ENCODE data around the gene CERT1.
A peak's percentile ranks its signal among the peaks of the same experiment; 100 is the strongest.

The CERT1 gene

DNA sequence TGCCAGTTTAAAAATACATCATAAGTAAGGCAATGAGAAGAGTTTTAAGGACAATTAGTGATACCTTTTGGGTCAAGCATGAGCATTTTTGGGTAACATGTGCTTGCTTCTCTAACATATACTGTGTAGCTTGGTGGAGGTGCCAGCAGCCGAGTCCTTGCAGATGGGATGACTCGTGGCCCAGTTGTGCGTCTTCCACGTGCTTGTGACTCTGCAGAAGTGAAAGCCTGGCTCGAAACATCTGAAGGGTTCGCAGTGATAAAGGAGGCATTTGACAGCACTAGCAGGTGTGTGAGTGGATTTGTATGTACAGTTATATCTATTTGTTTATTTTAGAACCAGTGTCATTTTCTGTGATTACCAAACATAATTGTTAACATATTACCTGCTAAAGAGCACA is 156.2 kb downstream of the CERT1 start:
- TF ChIP-seq, protein P1, sequence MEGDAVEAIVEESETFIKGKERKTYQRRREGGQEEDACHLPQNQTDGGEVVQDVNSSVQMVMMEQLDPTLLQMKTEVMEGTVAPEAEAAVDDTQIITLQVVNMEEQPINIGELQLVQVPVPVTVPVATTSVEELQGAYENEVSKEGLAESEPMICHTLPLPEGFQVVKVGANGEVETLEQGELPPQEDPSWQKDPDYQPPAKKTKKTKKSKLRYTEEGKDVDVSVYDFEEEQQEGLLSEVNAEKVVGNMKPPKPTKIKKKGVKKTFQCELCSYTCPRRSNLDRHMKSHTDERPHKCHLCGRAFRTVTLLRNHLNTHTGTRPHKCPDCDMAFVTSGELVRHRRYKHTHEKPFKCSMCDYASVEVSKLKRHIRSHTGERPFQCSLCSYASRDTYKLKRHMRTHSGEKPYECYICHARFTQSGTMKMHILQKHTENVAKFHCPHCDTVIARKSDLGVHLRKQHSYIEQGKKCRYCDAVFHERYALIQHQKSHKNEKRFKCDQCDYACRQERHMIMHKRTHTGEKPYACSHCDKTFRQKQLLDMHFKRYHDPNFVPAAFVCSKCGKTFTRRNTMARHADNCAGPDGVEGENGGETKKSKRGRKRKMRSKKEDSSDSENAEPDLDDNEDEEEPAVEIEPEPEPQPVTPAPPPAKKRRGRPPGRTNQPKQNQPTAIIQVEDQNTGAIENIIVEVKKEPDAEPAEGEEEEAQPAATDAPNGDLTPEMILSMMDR (conservative IDR thresholded peaks at IDR 0.05; ENCODE audit: low read depth) = no peak
- POLR2A ChIA-PET (ENCODE audit: low non-redundant PET) = no interaction called here
- no peak for DNase-seq (ENCODE audit: low spot score)
- CTCF ChIA-PET = no interaction called here
- no peak overlapping the region for H3K27ac ChIP-seq

DNA sequence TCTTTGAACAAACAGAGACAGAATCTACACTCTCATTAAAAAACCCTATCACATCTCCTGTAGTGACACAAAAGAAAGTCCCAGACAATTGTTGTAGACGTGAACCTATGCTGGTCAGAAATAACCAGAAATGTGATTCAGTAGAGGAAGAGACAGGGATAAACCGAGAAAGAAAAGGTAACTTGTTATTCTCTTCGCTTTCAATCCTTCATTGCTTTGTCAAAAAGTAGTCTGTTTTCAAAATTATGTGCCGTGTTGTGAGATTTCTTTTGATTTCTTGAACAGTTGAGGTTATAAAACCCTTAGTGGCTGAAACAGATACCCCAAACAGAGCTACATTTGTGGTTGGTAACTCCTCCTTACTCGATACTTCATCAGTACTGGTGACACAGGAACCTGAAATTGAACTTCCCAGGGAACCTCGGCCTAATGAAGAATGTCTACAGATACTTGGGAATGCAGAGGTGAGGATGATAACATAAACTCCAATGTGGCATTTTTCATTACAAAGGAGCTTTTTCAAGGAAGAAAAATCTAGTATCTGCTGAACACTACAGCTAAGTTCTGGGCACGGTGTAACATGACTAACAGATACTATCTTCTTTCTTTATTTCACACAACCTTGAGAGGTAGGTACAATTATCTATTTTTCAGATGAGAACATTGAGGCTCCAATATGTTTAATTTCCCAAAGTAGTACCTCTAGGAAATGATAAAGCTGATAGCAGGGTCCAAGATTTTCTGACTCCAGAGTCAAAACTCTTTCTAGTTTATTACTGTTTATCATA is 160.1 kb downstream of the CERT1 start:
- TF ChIP-seq, protein P1 (conservative IDR thresholded peaks at IDR 0.05; ENCODE audit: low read depth) = no peak
- no peak for DNase-seq (ENCODE audit: low spot score)
- CTCF ChIA-PET = interaction anchor here (0.5 to 0.6 kb wide), 4 partner anchors 22 to 1800 kb away, joined by 3 to 5 read pairs (median 4); no protein-coding TSS in a partner anchor
- no peak overlapping the region for H3K27ac ChIP-seq
- POLR2A ChIA-PET (ENCODE audit: low non-redundant PET) = interaction anchor here (0.6 kb wide), 1 partner anchor 74 kb away, joined by 3 read pairs; no protein-coding TSS in a partner anchor

DNA sequence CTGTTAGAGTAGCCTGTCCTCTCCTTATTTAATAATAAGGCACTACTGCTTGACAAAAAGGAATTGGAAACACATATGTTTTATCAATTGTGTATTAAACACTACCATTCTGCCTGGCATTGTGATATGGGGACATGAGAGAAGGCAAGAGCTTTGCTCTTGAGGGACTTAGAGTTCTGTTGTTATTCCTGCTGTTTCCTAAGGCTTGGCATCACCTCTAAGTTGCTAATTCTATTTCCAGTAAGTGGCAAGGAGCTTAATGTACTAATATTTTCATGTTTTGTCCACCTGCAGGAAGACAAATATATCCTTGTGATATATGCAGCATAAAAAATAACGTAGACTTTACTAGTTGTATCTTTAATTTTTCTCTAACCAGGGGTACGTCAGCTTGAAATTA is 161.8 kb downstream of the CERT1 start:
- CTCF ChIA-PET = interaction anchor here (0.6 to 1.0 kb wide), 3 partner anchors 9 to 1121 kb away, joined by 3 read pairs; no protein-coding TSS in a partner anchor
- TF ChIP-seq, protein P1 (conservative IDR thresholded peaks at IDR 0.05; ENCODE audit: low read depth) = no peak
- DNase-seq (ENCODE audit: low spot score) = no peak
- no peak overlapping the region for H3K27ac ChIP-seq
- POLR2A ChIA-PET (ENCODE audit: low non-redundant PET) = no interaction called here

DNA sequence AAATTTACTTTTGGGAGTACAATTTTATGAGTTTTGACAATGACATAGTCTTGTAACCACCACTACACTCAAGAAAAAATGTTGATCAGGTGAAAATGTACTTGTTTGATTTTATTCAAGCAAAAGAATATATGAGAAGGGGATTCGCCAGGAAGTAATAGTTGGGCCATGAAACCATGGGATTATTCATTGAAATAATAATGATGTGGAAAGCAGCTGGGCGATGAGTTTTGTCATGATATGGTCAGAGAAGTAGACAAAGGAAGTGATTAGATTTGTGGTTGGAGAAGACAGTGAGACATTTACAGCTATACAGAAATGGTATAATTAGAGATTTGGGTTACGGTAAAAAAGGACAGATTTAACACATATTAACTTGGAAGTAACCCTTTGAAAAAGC is 163.2 kb downstream of the CERT1 start:
- POLR2A ChIA-PET (ENCODE audit: low non-redundant PET) = no interaction called here
- CTCF ChIA-PET = no interaction called here
- no peak overlapping the region for H3K27ac ChIP-seq
- TF ChIP-seq, protein P1 (conservative IDR thresholded peaks at IDR 0.05; ENCODE audit: low read depth) = no peak
- no peak for DNase-seq (ENCODE audit: low spot score)

DNA sequence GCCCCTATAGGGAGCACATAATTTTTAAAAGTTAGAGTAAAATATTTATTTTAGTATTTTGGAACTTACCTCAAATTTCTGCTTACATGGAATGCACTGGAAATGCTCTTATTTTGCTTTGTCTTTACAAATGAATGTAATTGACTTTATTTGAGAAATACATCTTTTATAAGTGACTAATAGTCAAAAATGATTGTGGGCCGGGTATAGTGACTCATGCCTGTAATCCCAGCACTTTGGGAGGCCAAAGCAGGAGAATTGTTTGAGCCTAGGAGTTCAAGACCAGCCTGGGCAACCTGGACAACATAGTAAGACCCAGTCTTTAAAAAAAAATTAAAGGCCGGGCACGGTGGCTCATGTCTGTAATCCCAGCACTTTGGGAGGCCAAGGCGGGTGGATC is 168.6 kb downstream of the CERT1 start:
- ChIA-PET CTCF (no interaction called here), POLR2A (ENCODE audit: low non-redundant PET) (no interaction called here)
- no peak for DNase-seq (ENCODE audit: low spot score)
- TF ChIP-seq, protein P1 (conservative IDR thresholded peaks at IDR 0.05; ENCODE audit: low read depth) = no peak
- H3K27ac ChIP-seq = peak overlapping the region; percentile 56

DNA sequence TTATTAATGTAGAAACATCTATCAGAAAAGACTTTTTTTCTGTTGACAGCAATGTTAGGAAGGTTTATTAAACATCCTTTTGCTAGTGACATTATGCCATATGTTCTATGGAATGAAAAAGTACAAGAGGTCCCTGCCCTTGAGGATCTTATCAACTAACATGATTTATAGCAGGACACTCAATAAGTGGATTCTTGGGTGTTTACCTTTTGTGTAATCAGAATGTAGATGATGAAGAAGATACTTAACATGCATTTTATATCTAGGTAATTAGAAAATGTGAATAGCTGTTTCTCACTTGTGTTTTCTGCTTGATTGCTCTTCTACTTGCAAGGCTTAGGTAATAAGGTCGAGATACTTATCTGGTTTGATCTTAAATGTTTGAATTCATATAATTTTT is 169.5 kb downstream of the CERT1 start:
- POLR2A ChIA-PET (ENCODE audit: low non-redundant PET) = no interaction called here
- no peak for DNase-seq (ENCODE audit: low spot score)
- CTCF ChIA-PET = interaction anchor here (0.7 kb wide), 2 partner anchors 26 to 309 kb away, joined by 3 to 7 read pairs; no protein-coding TSS in a partner anchor
- no peak overlapping the region for H3K27ac ChIP-seq
- TF ChIP-seq, protein P1 (conservative IDR thresholded peaks at IDR 0.05; ENCODE audit: low read depth) = no peak

Measured in RWPE1 (cell line).